Measurements from ENCODE around the gene CHADL. TPM values are rescaled to one million over a fixed set of nuclear protein-coding genes. Genes with fewer than 3 reads are reported as not detected.

The CHADL gene
- total RNA-seq, 1 donor from 2014 or later = not detected

- no peak for TF ChIP-seq CTCF (IDR thresholded peaks at IDR 0.05)
- H3K27ac Mint-ChIP-seq = no peak overlapping the region
- ChIA-PET CTCF (no interaction called here), POLR2A (interaction anchor here (0.6 kb wide), 1 partner anchor 333 kb away, joined by 8 read pairs; no protein-coding TSS in a partner anchor)
- DNase-seq (no peak), ATAC-seq (ENCODE audit: low read depth) (no peak)
- no peak overlapping the region for H3K4me3 Mint-ChIP-seq
- H3K9me3 Mint-ChIP-seq = no peaks in the 10 kb centered on the region
- no peaks in the 10 kb centered on the region for H3K4me1 Mint-ChIP-seq
- intact Hi-C loops (cut with micrococcal nuclease) = no loop called here
- peaks cover 89% of the 10 kb centered on the region for H3K36me3 Mint-ChIP-seq (ENCODE audit: low read depth)
- no peaks in the 10 kb centered on the region for H3K27me3 Mint-ChIP-seq
Measured at GRCh38 chr22:41257696-41258095, 17.0 kb upstream of the CHADL start.

GRCh38 chr22:41256254-41257253 is 15.8 kb upstream of the CHADL start:
- CTCF ChIA-PET = no interaction called here
- DNase-seq = no peak
- Mint-ChIP-seq H3K4me1 (no peaks in the 10 kb centered on the region), H3K27me3 (no peaks in the 10 kb centered on the region), H3K4me3 (no peak overlapping the region), H3K9me3 (no peaks in the 10 kb centered on the region), H3K27ac (no peak overlapping the region), H3K36me3 (ENCODE audit: low read depth) (peaks cover 86% of the 10 kb centered on the region)
- TF ChIP-seq CTCF (IDR thresholded peaks at IDR 0.05) = no peak
- POLR2A ChIA-PET = no interaction called here
- intact Hi-C loops (cut with micrococcal nuclease) = no loop called here
- ATAC-seq (ENCODE audit: low read depth) = no peak

- DNase-seq = no peak
- no peak overlapping the region for H3K4me3 Mint-ChIP-seq
- no peak for ATAC-seq (ENCODE audit: low read depth)
- peak overlapping the region; percentile 32 for H3K27ac Mint-ChIP-seq
- intact Hi-C loops (cut with micrococcal nuclease) = no loop called here
- H3K36me3 Mint-ChIP-seq (ENCODE audit: low read depth) = peaks cover 90% of the 10 kb centered on the region
- no peaks in the 10 kb centered on the region for H3K9me3 Mint-ChIP-seq
- ChIA-PET POLR2A (no interaction called here), CTCF (no interaction called here)
- no peaks in the 10 kb centered on the region for H3K27me3 Mint-ChIP-seq
- H3K4me1 Mint-ChIP-seq = no peaks in the 10 kb centered on the region
- no peak for TF ChIP-seq CTCF (IDR thresholded peaks at IDR 0.05)
Measured at GRCh38 chr22:41254230-41254629, 13.5 kb upstream of the CHADL start.

- Mint-ChIP-seq H3K27me3 (no peaks in the 10 kb centered on the region), H3K4me1 (no peaks in the 10 kb centered on the region), H3K36me3 (ENCODE audit: low read depth) (peaks cover 87% of the 10 kb centered on the region), H3K9me3 (no peaks in the 10 kb centered on the region), H3K27ac (no peak overlapping the region), H3K4me3 (no peak overlapping the region)
- DNase-seq = no peak
- POLR2A ChIA-PET = no interaction called here
- CTCF ChIA-PET = no interaction called here
- intact Hi-C loops (cut with micrococcal nuclease) = no loop called here
- no peak for ATAC-seq (ENCODE audit: low read depth)
- no peak for TF ChIP-seq CTCF (IDR thresholded peaks at IDR 0.05)
Measured at GRCh38 chr22:41252365-41252764, 11.6 kb upstream of the CHADL start.

GRCh38 chr22:41250127-41250526 is 9.4 kb upstream of the CHADL start:
- ATAC-seq (ENCODE audit: low read depth) (no peak), DNase-seq (no peak)
- Mint-ChIP-seq H3K9me3 (no peaks in the 10 kb centered on the region), H3K4me3 (no peak overlapping the region), H3K27me3 (no peaks in the 10 kb centered on the region), H3K4me1 (no peaks in the 10 kb centered on the region), H3K27ac (no peak overlapping the region), H3K36me3 (ENCODE audit: low read depth) (peaks cover 83% of the 10 kb centered on the region)
- CTCF ChIA-PET = no interaction called here
- POLR2A ChIA-PET = no interaction called here
- no peak for TF ChIP-seq CTCF (IDR thresholded peaks at IDR 0.05)
- intact Hi-C loops (cut with micrococcal nuclease) = no loop called here
